ENCODE data around the gene TMEM95. TPM values are rescaled to one million over a fixed set of nuclear protein-coding genes. Genes with fewer than 3 reads are reported as not detected.

Gene TMEM95
- total and polyA plus RNA-seq, 2 of the 8 experiments (the other 6 are each of a cell fraction or from before 2014, with no cell fraction given) = not detected

DNA sequence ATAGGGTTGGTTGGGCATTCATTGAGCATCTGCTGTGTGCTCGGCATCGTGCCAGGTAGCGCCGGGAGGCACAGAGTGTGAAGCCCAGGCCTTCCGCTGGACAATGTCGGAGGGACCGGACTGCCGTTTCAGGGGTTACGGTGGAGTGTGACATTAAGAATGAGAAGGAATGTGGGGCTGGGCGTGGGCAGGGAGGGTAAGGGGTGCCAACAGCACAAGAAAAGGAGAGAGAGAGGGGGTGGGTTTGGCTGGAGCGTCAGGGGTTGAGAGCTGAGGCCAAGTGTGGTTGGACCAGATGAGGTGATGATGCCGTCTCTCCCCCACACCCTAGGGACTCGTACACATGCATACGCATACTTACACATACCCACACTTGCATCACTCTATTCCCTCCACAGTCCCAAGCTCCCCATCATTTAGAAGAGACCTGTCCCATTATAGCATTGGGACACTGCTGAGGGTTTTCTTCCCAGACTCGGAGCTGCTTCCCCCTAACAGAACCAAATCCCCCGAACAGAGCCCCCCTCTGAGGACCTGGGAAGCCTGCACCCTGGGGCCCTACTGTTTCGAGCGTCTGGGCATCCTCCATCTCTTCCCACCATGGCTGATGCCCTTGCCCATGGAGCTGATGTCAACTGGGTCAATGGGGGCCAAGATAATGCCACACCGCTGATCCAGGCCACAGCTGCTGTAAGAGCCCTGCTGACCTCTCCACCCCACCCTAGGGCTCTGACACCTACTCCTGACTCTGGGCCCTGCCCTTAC lies 6.3 kb upstream of the TMEM95 start (continued):
- TF ChIP-seq SP1 (IDR thresholded peaks at IDR 0.05; ENCODE audit: low read depth, low read length) = no peak

Data from H1 (cell line).